K562 (cell line): ENCODE measurements around the gene PDE8B. TPM values are rescaled to one million over a fixed set of nuclear protein-coding genes. Genes with fewer than 3 reads are reported as not detected.

Experiments used
- ATAC-seq: fragments of 200-7000 bp; cut with Tn5 transposase; 3 replicates; pipeline ENCODE4 v1.9.1; 2020; ENCODE audit warnings: moderate library complexity
- BruUV-seq: library from RNA; stranded (reverse); fragments of 400-500 nt; replicated peaks from 2 replicates; lab custom pipeline; 2021; lab: Mats Ljungman, UMichigan
- CTCF ChIA-PET: fragments of 300-600 bp; formaldehyde crosslinking; extraction: SDS; loops from one replicate; lab custom pipeline; 2021; ENCODE audit warnings: low intra/inter-chr PET ratio; lab: Yijun Ruan, JAX
- POLR2A ChIA-PET: fragments of 300-600, 350-650 bp; sonication (Branson Sonifier 250); formaldehyde crosslinking; extraction: SDS; loops from one replicate; lab custom pipeline; 2021; ENCODE audit warnings: antibody characterized with exemption, inconsistent platforms; lab: Yijun Ruan, JAX
- DNase-seq, 4 experiments: peaks; one replicate each; pipeline versions ENCODE4 v3.0.0 to v3.0.0-alpha.2; 2011 to 2018; ENCODE audit warnings: low spot score in 3 of 4, mixed read lengths in 3 of 4; ENCODE audit errors: extremely low read depth in 1 of 4
- FAIRE-seq: peaks from 2 replicates; lab custom pipeline; 2011; peaks lifted over from hg19 to GRCh38; lab: Jason Lieb, UNC
- H2AFZ ChIP-seq: 2 replicates; pipeline ENCODE4 v1.6.0; 2011; ENCODE audit warnings: low read depth, low read length, control low read depth, inconsistent platforms
- H3K27ac ChIP-seq: fragments of 200-600 bp; 3 replicates; pipeline ENCODE4 v1.8.0; 2011; ENCODE audit warnings: low read depth, mild to moderate bottlenecking, control low read depth, inconsistent platforms, low read length, moderate library complexity, mixed read lengths; ENCODE audit errors: extremely low read depth
- H3K27me3 ChIP-seq, 2 experiments: fragments of 300-600 bp in 1 of 2; 2 replicates in 1 of 2; 3 replicates in 1 of 2; pipeline versions ENCODE4 v1.6.0 to v1.8.0; 2011; ENCODE audit warnings: inconsistent platforms in 2 of 2, low read length in 2 of 2, mild to moderate bottlenecking in 1 of 2, mixed read lengths in 1 of 2, moderate library complexity in 1 of 2; ENCODE audit not compliant: control insufficient read depth in 2 of 2, insufficient read depth in 2 of 2
- H3K36me3 ChIP-seq: fragments of 300-600 bp; 3 replicates; pipeline ENCODE4 v1.8.0; 2011; ENCODE audit warnings: mild to moderate bottlenecking, low read length, inconsistent platforms; ENCODE audit not compliant: control insufficient read depth, insufficient read depth
- H3K4me1 ChIP-seq, 2 experiments: fragments of 200-600 bp in 1 of 2; replicated peaks in 1 of 2; 2 replicates in 1 of 2; 3 replicates in 1 of 2; pipeline versions ENCODE4 v1.5.1 to v1.8.0; 2011; ENCODE audit warnings: inconsistent platforms in 2 of 2, low read length in 2 of 2, mild to moderate bottlenecking in 1 of 2, mixed read lengths in 1 of 2, moderate library complexity in 1 of 2; ENCODE audit not compliant: control insufficient read depth in 2 of 2, insufficient read depth in 2 of 2
- H3K4me2 ChIP-seq: 2 replicates; pipeline ENCODE4 v1.6.1; 2011; ENCODE audit warnings: low read length, control low read depth, inconsistent platforms, mixed read lengths; ENCODE audit not compliant: insufficient read depth
- H3K4me3 ChIP-seq: fragments of 200-600 bp; sonication (generic), shearing (Covaris generic); 2 replicates; pipeline ENCODE4 v1.5.1; 2016; ENCODE audit warnings: control low read depth, inconsistent platforms
- H3K79me2 ChIP-seq: fragments of 200-600 bp; 3 replicates; pipeline ENCODE4 v1.8.0; 2011; ENCODE audit warnings: low read length, inconsistent platforms; ENCODE audit not compliant: control insufficient read depth, insufficient read depth
- H3K9ac ChIP-seq, 2 experiments: 2 replicates each; pipeline versions ENCODE4 v1.6.0 to v1.6.1; 2011; ENCODE audit warnings: low read depth in 2 of 2, low read length in 2 of 2, control low read depth in 1 of 2, inconsistent platforms in 1 of 2, mild to moderate bottlenecking in 1 of 2, mixed read lengths in 1 of 2; ENCODE audit not compliant: insufficient read depth in 1 of 2
- H3K9me1 ChIP-seq: one replicate; pipeline ENCODE4 v1.6.0; 2011; ENCODE audit warnings: inconsistent platforms, mild to moderate bottlenecking, low read length, moderate library complexity; ENCODE audit not compliant: control insufficient read depth, insufficient read depth
- H3K9me3 ChIP-seq: replicated peaks from 2 replicates; pipeline ENCODE4 v1.5.1; 2011; ENCODE audit warnings: low read depth, low read length, inconsistent platforms; ENCODE audit not compliant: control insufficient read depth, insufficient read depth
- H4K20me1 ChIP-seq: replicated peaks from 2 replicates; pipeline ENCODE4 v1.6.1; 2011; ENCODE audit warnings: low read length, inconsistent platforms, mixed read lengths; ENCODE audit not compliant: control insufficient read depth, insufficient read depth
- CBX8 ChIP-seq: fragments of 200-600 bp; sonication (generic); IDR thresholded peaks from 2 replicates; pipeline ENCODE4 v1.6.1; 2012; ENCODE audit warnings: borderline replicate concordance, mixed run types, low read depth, mild to moderate bottlenecking, moderate library complexity, mixed read lengths, low read length, control low read depth, inconsistent platforms; ENCODE audit not compliant: poor library complexity, severe bottlenecking; ENCODE audit errors: extremely low read depth
- GTF2E2 ChIP-seq: fragments of 200-800 bp; sonication (Bioruptor generic); IDR thresholded peaks from 2 replicates; pipeline ENCODE4 v1.6.1; 2016; ENCODE audit warnings: missing genetic modification characterization, missing compliant biosample characterization
- HDGF ChIP-seq: fragments of 450-650 bp; IDR thresholded peaks from 2 replicates; pipeline ENCODE4 v1.6.1; 2016
- HNRNPL ChIP-seq: fragments of 200-400 bp; formaldehyde crosslinking; IDR thresholded peaks from 2 replicates; pipeline ENCODE4 v1.6.1; 2017; ENCODE audit warnings: low read depth, mild to moderate bottlenecking, low read length
- HSF4 ChIP-seq: fragments of 250-450 bp; sonication (Bioruptor Pico); IDR thresholded peaks from 2 replicates; pipeline ENCODE4 v2.1.2; 2022; ENCODE audit warnings: mild to moderate bottlenecking, moderate library complexity, borderline replicate concordance
- KDM4B ChIP-seq, 2 experiments: fragments of 450-650 bp in 1 of 2; sonication (generic) in 1 of 2; IDR thresholded peaks; 2 replicates each; pipeline ENCODE4 v1.6.1; 2016 to 2017; ENCODE audit warnings: borderline replicate concordance in 2 of 2, antibody characterized with exemption in 1 of 2, low read depth in 1 of 2, mild to moderate bottlenecking in 1 of 2
- KHSRP ChIP-seq: fragments of 450-650 bp; IDR thresholded peaks from 2 replicates; pipeline ENCODE4 v1.6.1; 2017
- MEIS2 ChIP-seq: fragments of 450-650 bp; IDR thresholded peaks from 2 replicates; pipeline ENCODE4 v1.6.1; 2014; ENCODE audit warnings: mild to moderate bottlenecking; ENCODE audit not compliant: partially characterized antibody
- MTA1 ChIP-seq: fragments of 450-650 bp; IDR thresholded peaks from 2 replicates; pipeline ENCODE4 v1.6.1; 2017; ENCODE audit warnings: borderline replicate concordance
- MTA2 ChIP-seq: fragments of 450-650 bp; IDR thresholded peaks from 2 replicates; pipeline ENCODE4 v1.6.1; 2016; ENCODE audit warnings: low read depth
- MTA3 ChIP-seq: fragments of 450-650 bp; formaldehyde crosslinking; IDR thresholded peaks from 2 replicates; pipeline ENCODE4 v1.6.1; 2017; ENCODE audit warnings: mild to moderate bottlenecking, borderline replicate concordance
- U2AF1 ChIP-seq: fragments of 200-400 bp; formaldehyde crosslinking; optimal IDR thresholded peaks from 2 replicates; pipeline ENCODE3; 2017; ENCODE audit warnings: mild to moderate bottlenecking, low read depth, low read length, moderate library complexity
- ZNF232 ChIP-seq: sonication (generic); formaldehyde crosslinking; IDR thresholded peaks from 2 replicates; pipeline ENCODE4 v1.8.0; 2022; ENCODE audit warnings: mild to moderate bottlenecking, missing genetic modification reagents
- ZNF699 ChIP-seq: fragments of 250-450 bp; sonication (Bioruptor Pico); IDR thresholded peaks from 2 replicates; pipeline ENCODE4 v1.8.0; 2021; ENCODE audit warnings: mild to moderate bottlenecking, moderate library complexity; ENCODE audit not compliant: insufficient replicate concordance
- WGBS: fragments of 100-300 bp; shearing (Covaris generic); methylation state at CpG from one replicate; pipeline ENCODE4 v1.1.6; 2016; ENCODE audit warnings: low coverage, mixed read lengths; ENCODE audit not compliant: insufficient coverage; ENCODE audit errors: missing lambda C conversion rate; 5-methylcytosine and 5-hydroxymethylcytosine counted together
- in situ Hi-C: fragments of 300-500 bp; cut with MboI; formaldehyde crosslinking; loops from 4 replicates; pipeline ENCODE4 v1.15.0; 2018; ENCODE audit warnings: inconsistent platforms, mixed read lengths
- intact Hi-C: fragments of 100-400 bp; cut with micrococcal nuclease; formaldehyde crosslinking; loops from 2 replicates; pipeline ENCODE4 v1.14.2; 2022
- polyA plus RNA-seq, 8 experiments: library from polyadenylated mRNA; depleted of rRNA in 4 of 8; stranded (reverse) in 5 of 8; unstranded in 3 of 8; fragments of >200 nt; fragmentation: Nextera tagmentation in 2 of 8; fragmentation: Illumina TruSeq in 1 of 8; extraction: Ambion mirVana in 2 of 8; extraction: Trizol in 1 of 8; gene quantifications; 2 replicates each; pipeline versions ENCODE4 v1.2.1 to v1.2.3, GENCODE V29; 2011 to 2014; ENCODE audit warnings: inconsistent platforms in 1 of 8, missing spikeins in 1 of 8
- total RNA-seq, 7 experiments: library from RNA; depleted of rRNA in 6 of 7; stranded (reverse); fragments of >200 nt in 6 of 7; fragmentation: Illumina TruSeq in 2 of 7; extraction: Trizol in 2 of 7; gene quantifications; 2 replicates each; pipeline versions ENCODE4 v1.2.1 to v1.2.3, GENCODE V29; 2011 to 2021; ENCODE audit warnings: low replicate concordance in 1 of 7
- TF ChIP-seq, protein P1 (sequence below): fragments of 450-650 bp; IDR thresholded peaks from 2 replicates; pipeline ENCODE4 v1.6.1; 2014; ENCODE audit warnings: low read depth, mild to moderate bottlenecking, moderate library complexity, borderline replicate concordance
- TF ChIP-seq, protein P2 (sequence below): sonication (generic); formaldehyde crosslinking; IDR thresholded peaks from 2 replicates; pipeline ENCODE4 v1.8.0; 2023; ENCODE audit warnings: mild to moderate bottlenecking, missing genetic modification reagents
- TF ChIP-seq, protein P3 (sequence below), 2 experiments: fragments of 450-650 bp in 1 of 2; sonication (generic) in 1 of 2; formaldehyde crosslinking in 1 of 2; IDR thresholded peaks in 1 of 2; conservative IDR thresholded peaks in 1 of 2; 2 replicates each; pipeline versions ENCODE4 v1.6.1 to v1.8.1; 2016 to 2023; ENCODE audit warnings: mild to moderate bottlenecking in 2 of 2, moderate library complexity in 2 of 2, inconsistent platforms in 1 of 2, missing genetic modification reagents in 1 of 2

Gene PDE8B
- total and polyA plus RNA-seq, 9 of the 15 experiments (the other 6 are each of a cell fraction or from before 2014, with no cell fraction given), result 0.15 to 0.28 TPM; not detected in 7

DNA sequence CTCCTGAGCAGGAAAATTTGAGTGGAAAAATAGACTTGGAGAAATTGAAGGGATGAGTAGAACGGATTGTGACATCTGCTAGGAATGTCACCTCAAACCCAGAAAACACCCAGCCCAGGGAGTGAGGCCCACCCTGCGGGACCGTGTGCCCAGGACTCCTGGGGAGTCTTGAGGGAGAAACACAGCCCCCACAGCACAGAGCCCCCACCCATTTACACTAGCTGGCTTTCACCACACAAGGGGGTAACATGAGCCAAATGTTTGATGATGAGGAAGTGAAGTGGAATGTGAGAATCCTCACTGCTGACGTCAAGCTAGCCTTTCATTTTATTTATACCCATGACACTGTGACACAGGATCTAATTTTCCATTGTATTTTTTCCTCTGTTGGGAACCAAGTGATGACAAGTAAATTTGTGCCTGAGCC lies 42.8 kb upstream of the PDE8B start (continued):
- TF ChIP-seq, protein P1, sequence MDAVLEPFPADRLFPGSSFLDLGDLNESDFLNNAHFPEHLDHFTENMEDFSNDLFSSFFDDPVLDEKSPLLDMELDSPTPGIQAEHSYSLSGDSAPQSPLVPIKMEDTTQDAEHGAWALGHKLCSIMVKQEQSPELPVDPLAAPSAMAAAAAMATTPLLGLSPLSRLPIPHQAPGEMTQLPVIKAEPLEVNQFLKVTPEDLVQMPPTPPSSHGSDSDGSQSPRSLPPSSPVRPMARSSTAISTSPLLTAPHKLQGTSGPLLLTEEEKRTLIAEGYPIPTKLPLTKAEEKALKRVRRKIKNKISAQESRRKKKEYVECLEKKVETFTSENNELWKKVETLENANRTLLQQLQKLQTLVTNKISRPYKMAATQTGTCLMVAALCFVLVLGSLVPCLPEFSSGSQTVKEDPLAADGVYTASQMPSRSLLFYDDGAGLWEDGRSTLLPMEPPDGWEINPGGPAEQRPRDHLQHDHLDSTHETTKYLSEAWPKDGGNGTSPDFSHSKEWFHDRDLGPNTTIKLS, result no peak
- TF ChIP-seq, protein P2, sequence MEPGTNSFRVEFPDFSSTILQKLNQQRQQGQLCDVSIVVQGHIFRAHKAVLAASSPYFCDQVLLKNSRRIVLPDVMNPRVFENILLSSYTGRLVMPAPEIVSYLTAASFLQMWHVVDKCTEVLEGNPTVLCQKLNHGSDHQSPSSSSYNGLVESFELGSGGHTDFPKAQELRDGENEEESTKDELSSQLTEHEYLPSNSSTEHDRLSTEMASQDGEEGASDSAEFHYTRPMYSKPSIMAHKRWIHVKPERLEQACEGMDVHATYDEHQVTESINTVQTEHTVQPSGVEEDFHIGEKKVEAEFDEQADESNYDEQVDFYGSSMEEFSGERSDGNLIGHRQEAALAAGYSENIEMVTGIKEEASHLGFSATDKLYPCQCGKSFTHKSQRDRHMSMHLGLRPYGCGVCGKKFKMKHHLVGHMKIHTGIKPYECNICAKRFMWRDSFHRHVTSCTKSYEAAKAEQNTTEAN, result no peak
- TF ChIP-seq MTA2, result no peak
- no peak for TF ChIP-seq MEIS2
- TF ChIP-seq KDM4B (IDR thresholded peaks at IDR 0.05; ENCODE audit: borderline replicate concordance in 2 of 2, low read depth in 1 of 2), result no peak

DNA sequence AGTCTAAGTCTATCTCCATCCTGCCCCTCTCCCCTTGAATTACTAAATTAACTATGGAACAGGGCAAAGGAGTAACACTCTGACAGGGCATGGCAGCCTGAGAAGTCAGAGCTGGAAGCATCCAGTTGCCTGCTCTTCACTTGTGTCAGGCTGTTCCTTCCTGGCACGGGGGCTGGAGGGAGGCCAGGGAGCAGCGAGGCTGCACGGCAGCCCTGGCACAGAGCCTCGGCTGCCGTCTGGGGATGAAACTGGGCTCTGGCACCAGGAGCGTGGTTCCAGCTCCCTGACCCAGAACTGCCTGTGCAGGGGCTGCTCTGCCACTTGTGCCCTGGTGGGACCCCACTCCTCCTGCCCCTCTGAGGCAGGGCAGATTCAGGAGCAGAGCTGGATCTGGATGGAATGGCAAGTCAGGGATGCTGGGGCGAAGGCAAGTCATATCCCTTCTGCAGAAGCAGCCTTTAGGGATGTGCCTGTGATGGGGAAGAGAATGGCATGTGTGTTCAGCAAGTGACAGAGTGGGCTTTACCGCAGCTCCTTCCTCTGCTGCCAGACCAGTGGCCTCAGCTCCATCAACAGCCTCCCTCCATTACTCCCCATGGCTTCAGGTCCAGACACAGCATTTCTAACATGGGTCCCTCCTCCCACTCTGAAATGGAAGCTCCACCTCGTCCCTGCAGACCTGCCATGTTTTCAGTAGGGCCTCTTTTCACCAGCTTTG lies 42.2 kb upstream of the PDE8B start:
- H4K20me1 ChIP-seq, result no peaks in the 10 kb centered on the region
- no peak overlapping the region for H3K9ac ChIP-seq
- no peak overlapping the region for H2AFZ ChIP-seq
- ATAC-seq (no peak), FAIRE-seq (no peak), DNase-seq (no peak)
- no TSS peak for BruUV-seq
- no peak overlapping the region for H3K4me2 ChIP-seq
- intact Hi-C loops (no loop called here), in situ Hi-C loops (no loop called here)
- no peak overlapping the region for H3K27ac ChIP-seq
- no peaks in the 10 kb centered on the region for H3K9me3 ChIP-seq
- peaks cover 2 to 29% of the 10 kb centered on the region in 2 experiments; a peak in 4 of 5 replicates for H3K27me3 ChIP-seq
- 2% methylated on average over 9 of the region's 9 CpGs for WGBS
- ChIA-PET POLR2A (interaction anchor here (1.8 kb wide), 1 partner anchor 13 kb away, joined by 3 read pairs; no protein-coding TSS in a partner anchor), CTCF (no interaction called here)
- H3K4me3 ChIP-seq, result no peak overlapping the region
- H3K4me1 ChIP-seq, result peaks cover 4 to 5% of the 10 kb centered on the region in 2 experiments; a peak in 2 of 5 replicates
- H3K9me1 ChIP-seq, result no peaks in the 10 kb centered on the region
- H3K79me2 ChIP-seq, result no peaks in the 10 kb centered on the region
- no peaks in the 10 kb centered on the region for H3K36me3 ChIP-seq
- no peak for TF ChIP-seq ZNF232 (CRISPR knock-in tag)
- TF ChIP-seq MTA3, result no peak
- no peak for TF ChIP-seq HSF4 (CRISPR knock-in tag)
- no peak for TF ChIP-seq GTF2E2
- no peak for TF ChIP-seq HNRNPL
- TF ChIP-seq ZNF699, result no peak
- TF ChIP-seq MTA1, result no peak
- no peak for TF ChIP-seq HDGF
- no peak for TF ChIP-seq KHSRP
- TF ChIP-seq, protein P3, sequence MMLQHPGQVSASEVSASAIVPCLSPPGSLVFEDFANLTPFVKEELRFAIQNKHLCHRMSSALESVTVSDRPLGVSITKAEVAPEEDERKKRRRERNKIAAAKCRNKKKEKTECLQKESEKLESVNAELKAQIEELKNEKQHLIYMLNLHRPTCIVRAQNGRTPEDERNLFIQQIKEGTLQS (IDR thresholded peaks at IDR 0.05), result no peak
- TF ChIP-seq, protein P3 (CRISPR knock-in tag; conservative IDR thresholded peaks at IDR 0.05), result no peak
- TF ChIP-seq U2AF1, result no peak
- TF ChIP-seq CBX8, result no peak
